ENCODE data around the gene C6orf58.

C6orf58 gene

DNA sequence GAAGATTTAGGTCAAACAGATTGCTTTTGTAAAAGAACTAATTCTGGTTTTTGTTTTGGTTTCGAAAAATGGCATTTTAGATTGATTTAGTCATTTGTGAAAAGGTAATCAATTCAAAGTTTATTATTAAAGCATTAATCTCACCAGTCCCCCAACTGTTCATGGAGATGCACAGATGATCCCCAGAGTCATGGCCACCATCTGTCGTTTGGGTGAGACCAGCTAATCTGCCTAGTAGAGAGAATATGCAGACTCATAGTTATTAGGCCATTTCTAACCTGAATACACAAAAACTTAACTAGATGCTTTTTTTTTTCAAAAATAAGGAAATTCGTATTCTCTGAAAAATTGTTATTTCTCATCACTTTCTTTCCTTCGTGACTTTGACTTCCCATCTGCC lies 58.1 kb downstream of the C6orf58 start:
- Histone ChIP-seq H3K27me3 (replicated peaks; ENCODE audit: insufficient read depth, low read length) (no peaks in the 10 kb centered on the region), H3K4me1 (ENCODE audit: low read length) (no peaks in the 10 kb centered on the region), H3K9me3 (replicated peaks; ENCODE audit: insufficient read depth, low read length) (no peaks in the 10 kb centered on the region), H3K9me2 (replicated peaks; ENCODE audit: insufficient read depth, low read length) (no peaks in the 10 kb centered on the region), H3K79me2 (ENCODE audit: low read length) (no peaks in the 10 kb centered on the region), H3K4me2 (ENCODE audit: low read depth, low read length) (no peak overlapping the region), H3K4me3 (ENCODE audit: low read length) (no peak overlapping the region), H3K9ac (ENCODE audit: low read length) (no peak overlapping the region), H3K36me3 (replicated peaks; ENCODE audit: insufficient read depth, low read length) (no peaks in the 10 kb centered on the region), H4K20me1 (ENCODE audit: insufficient read depth, low read length) (no peaks in the 10 kb centered on the region), H3F3A (ENCODE audit: insufficient read depth, low read length) (no peaks in the 10 kb centered on the region), H3K27ac (ENCODE audit: low read length) (no peak overlapping the region), H2AFZ (ENCODE audit: low read length) (no peak overlapping the region)
- DNase-seq, result no peak
- no peak for TF ChIP-seq EZH2 (optimal IDR thresholded peaks at IDR 0.05; ENCODE audit: low read depth, low read length)
- TF ChIP-seq, protein P1, sequence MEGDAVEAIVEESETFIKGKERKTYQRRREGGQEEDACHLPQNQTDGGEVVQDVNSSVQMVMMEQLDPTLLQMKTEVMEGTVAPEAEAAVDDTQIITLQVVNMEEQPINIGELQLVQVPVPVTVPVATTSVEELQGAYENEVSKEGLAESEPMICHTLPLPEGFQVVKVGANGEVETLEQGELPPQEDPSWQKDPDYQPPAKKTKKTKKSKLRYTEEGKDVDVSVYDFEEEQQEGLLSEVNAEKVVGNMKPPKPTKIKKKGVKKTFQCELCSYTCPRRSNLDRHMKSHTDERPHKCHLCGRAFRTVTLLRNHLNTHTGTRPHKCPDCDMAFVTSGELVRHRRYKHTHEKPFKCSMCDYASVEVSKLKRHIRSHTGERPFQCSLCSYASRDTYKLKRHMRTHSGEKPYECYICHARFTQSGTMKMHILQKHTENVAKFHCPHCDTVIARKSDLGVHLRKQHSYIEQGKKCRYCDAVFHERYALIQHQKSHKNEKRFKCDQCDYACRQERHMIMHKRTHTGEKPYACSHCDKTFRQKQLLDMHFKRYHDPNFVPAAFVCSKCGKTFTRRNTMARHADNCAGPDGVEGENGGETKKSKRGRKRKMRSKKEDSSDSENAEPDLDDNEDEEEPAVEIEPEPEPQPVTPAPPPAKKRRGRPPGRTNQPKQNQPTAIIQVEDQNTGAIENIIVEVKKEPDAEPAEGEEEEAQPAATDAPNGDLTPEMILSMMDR (IDR thresholded peaks at IDR 0.05; ENCODE audit: low read length), result no peak
- TF ChIP-seq EZH2phosphoT487 (IDR thresholded peaks at IDR 0.05; ENCODE audit: low read length), result no peak

DNA sequence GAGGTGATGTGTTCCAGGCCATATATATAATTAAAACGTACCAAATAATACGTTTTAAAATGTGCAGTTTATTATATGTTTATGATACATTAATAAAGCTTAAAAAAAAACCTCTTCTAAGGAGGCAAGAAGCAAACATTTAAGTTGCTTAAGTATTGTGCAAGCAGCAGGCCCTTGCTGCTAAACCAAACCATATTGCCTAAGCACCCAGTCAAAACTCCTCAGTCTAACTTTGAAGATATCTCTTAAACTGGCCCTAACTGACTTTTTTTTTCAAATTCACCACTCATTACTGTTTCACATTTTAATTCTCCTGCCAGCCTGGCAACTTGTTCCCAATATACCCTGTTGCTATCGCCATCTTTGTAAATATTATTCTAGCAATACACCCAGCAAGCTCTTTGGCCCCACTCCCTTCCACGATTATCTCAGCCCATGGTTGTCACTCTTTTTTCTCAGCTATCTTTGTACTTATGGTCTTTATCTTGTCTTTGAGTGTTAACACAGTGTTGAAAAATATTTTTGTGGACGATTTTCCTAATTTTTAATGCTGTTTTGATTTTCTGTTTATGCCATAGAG lies 60.9 kb downstream of the C6orf58 start:
- no peak overlapping the region for H3K4me3 ChIP-seq (ENCODE audit: low read length)
- no peak overlapping the region for H3K4me2 ChIP-seq (ENCODE audit: low read depth, low read length)
- H3K27me3 ChIP-seq (replicated peaks; ENCODE audit: insufficient read depth, low read length), result no peaks in the 10 kb centered on the region
- no peak overlapping the region for H2AFZ ChIP-seq (ENCODE audit: low read length)
- no peaks in the 10 kb centered on the region for H3K9me2 ChIP-seq (replicated peaks; ENCODE audit: insufficient read depth, low read length)
- H3K9me3 ChIP-seq (replicated peaks; ENCODE audit: insufficient read depth, low read length), result no peaks in the 10 kb centered on the region
- TF ChIP-seq, protein P1 (IDR thresholded peaks at IDR 0.05; ENCODE audit: low read length), result no peak
- TF ChIP-seq EZH2 (optimal IDR thresholded peaks at IDR 0.05; ENCODE audit: low read depth, low read length), result no peak
- TF ChIP-seq EZH2phosphoT487 (IDR thresholded peaks at IDR 0.05; ENCODE audit: low read length), result no peak
- no peak for DNase-seq
- H3K9ac ChIP-seq (ENCODE audit: low read length), result no peak overlapping the region
- no peaks in the 10 kb centered on the region for H3F3A ChIP-seq (ENCODE audit: insufficient read depth, low read length)
- H3K4me1 ChIP-seq (ENCODE audit: low read length), result no peaks in the 10 kb centered on the region
- no peaks in the 10 kb centered on the region for H3K36me3 ChIP-seq (replicated peaks; ENCODE audit: insufficient read depth, low read length)
- no peaks in the 10 kb centered on the region for H3K79me2 ChIP-seq (ENCODE audit: low read length)
- no peak overlapping the region for H3K27ac ChIP-seq (ENCODE audit: low read length)
- no peaks in the 10 kb centered on the region for H4K20me1 ChIP-seq (ENCODE audit: insufficient read depth, low read length)

All from MM.1S (cell line).